Astrocyte (in vitro differentiated cells and primary cell): ENCODE data around the gene SYTL3. TPM values are rescaled to one million over a fixed set of nuclear protein-coding genes. Genes with fewer than 3 reads are reported as not detected.

ENCODE experiments used
- DNase-seq: peaks from one replicate; pipeline ENCODE4 v3.0.0-alpha.2; 2010; ENCODE audit warnings: low read depth
- FAIRE-seq: peaks from 2 replicates; lab custom pipeline; 2011; peaks lifted over from hg19 to GRCh38; lab: Jason Lieb, UNC
- H2AFZ ChIP-seq: 2 replicates; pipeline ENCODE4 v1.6.0; 2012; ENCODE audit warnings: low read depth, low read length, inconsistent platforms
- H3K27ac ChIP-seq: 2 replicates; pipeline ENCODE4 v1.5.1; 2011; ENCODE audit warnings: low read depth, low read length, inconsistent platforms
- H3K27me3 ChIP-seq: 2 replicates; pipeline ENCODE4 v1.6.0; 2011; ENCODE audit warnings: low read length, inconsistent platforms; ENCODE audit not compliant: insufficient read depth
- H3K36me3 ChIP-seq: 2 replicates; pipeline ENCODE4 v1.5.1; 2011; ENCODE audit warnings: low read length, inconsistent platforms; ENCODE audit not compliant: insufficient read depth
- H3K4me1 ChIP-seq: 2 replicates; pipeline ENCODE4 v1.5.1; 2011; ENCODE audit warnings: low read length, inconsistent platforms; ENCODE audit not compliant: insufficient read depth
- H3K4me2 ChIP-seq: 2 replicates; pipeline ENCODE4 v1.6.0; 2012; ENCODE audit warnings: low read length, inconsistent platforms
- H3K4me3 ChIP-seq: 2 replicates; pipeline ENCODE4 v1.5.1; 2011; ENCODE audit warnings: low read depth, mild to moderate bottlenecking, low read length, inconsistent platforms; ENCODE audit not compliant: insufficient read depth
- H3K79me2 ChIP-seq: 2 replicates; pipeline ENCODE4 v1.6.0; 2012; ENCODE audit warnings: mild to moderate bottlenecking, low read length, inconsistent platforms; ENCODE audit not compliant: insufficient read depth
- H3K9ac ChIP-seq: 2 replicates; pipeline ENCODE4 v1.6.0; 2012; ENCODE audit warnings: mild to moderate bottlenecking, low read length, inconsistent platforms
- H3K9me3 ChIP-seq: 2 replicates; pipeline ENCODE4 v1.5.1; 2012; ENCODE audit warnings: low read depth, mild to moderate bottlenecking, low read length, inconsistent platforms; ENCODE audit not compliant: insufficient read depth
- H4K20me1 ChIP-seq: 2 replicates; pipeline ENCODE4 v1.6.0; 2012; ENCODE audit warnings: low read length, inconsistent platforms; ENCODE audit not compliant: insufficient read depth
- H3K27ac Mint-ChIP-seq: one replicate; pipeline ENCODE4 v1.8.0; 2021; ENCODE audit warnings: mild to moderate bottlenecking, mixed read lengths; ENCODE audit not compliant: unreplicated experiment
- H3K27me3 Mint-ChIP-seq: one replicate; pipeline ENCODE4 v1.8.0; 2021; ENCODE audit warnings: low read depth, mixed read lengths; ENCODE audit not compliant: unreplicated experiment
- H3K36me3 Mint-ChIP-seq: one replicate; pipeline ENCODE4 v1.8.0; 2021; ENCODE audit warnings: low read depth, mixed read lengths; ENCODE audit not compliant: unreplicated experiment
- H3K4me1 Mint-ChIP-seq: one replicate; pipeline ENCODE4 v1.8.0; 2021; ENCODE audit warnings: low read depth, mixed read lengths; ENCODE audit not compliant: unreplicated experiment
- H3K4me3 Mint-ChIP-seq: one replicate; pipeline ENCODE4 v1.8.0; 2021; ENCODE audit warnings: mild to moderate bottlenecking, moderate library complexity, mixed read lengths; ENCODE audit not compliant: unreplicated experiment
- H3K9me3 Mint-ChIP-seq: one replicate; pipeline ENCODE4 v1.8.0; 2021; ENCODE audit warnings: mild to moderate bottlenecking, mixed read lengths; ENCODE audit not compliant: unreplicated experiment
- EZH2 ChIP-seq: IDR thresholded peaks from 2 replicates; pipeline ENCODE4 v1.6.1; 2012; ENCODE audit warnings: mild to moderate bottlenecking, low read length, inconsistent platforms; ENCODE audit not compliant: insufficient read depth
- total RNA-seq: library from RNA; stranded (reverse); gene quantifications from 2 replicates; pipeline ENCODE4 v1.2.1, GENCODE V29; 2021
- TF ChIP-seq, protein P1 (sequence below): IDR thresholded peaks from 2 replicates; pipeline ENCODE4 v1.5.1; 2011; ENCODE audit warnings: low read depth, mild to moderate bottlenecking, inconsistent platforms, low read length, moderate library complexity; ENCODE audit not compliant: insufficient read depth

Gene SYTL3
- total RNA-seq, 1 donor from 2014 or later: 1.2 TPM

DNA sequence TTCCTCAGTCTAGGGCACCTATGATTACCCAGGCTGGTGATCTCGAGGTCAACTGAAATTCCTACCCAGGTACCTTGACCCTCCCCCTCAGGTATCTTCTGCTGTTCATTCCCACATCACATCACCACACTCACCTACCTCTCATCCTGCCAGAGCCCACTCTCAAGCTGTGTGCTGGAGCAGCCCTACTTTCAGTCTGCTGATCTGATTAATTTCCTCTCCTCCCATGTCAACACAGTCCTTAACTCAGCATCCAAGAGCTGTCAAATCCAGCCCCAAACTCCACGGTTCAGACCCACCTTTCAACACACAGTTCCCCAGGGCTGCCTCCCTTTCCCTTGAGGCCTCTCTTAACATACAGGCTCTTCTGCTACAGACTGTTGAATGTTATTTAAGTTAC is 126.9 kb downstream of the SYTL3 start:
- Histone ChIP-seq H3K9ac (no peak overlapping the region), H3K4me1 (no peaks in the 10 kb centered on the region), H3K9me3 (no peaks in the 10 kb centered on the region), H3K4me2 (no peak overlapping the region), H2AFZ (no peak overlapping the region), H3K27me3 (no peaks in the 10 kb centered on the region), H3K79me2 (peaks cover 30% of the 10 kb centered on the region), H4K20me1 (peaks cover 29% of the 10 kb centered on the region), H3K4me3 (no peak overlapping the region), H3K27ac (no peak overlapping the region), H3K36me3 (peaks cover 45% of the 10 kb centered on the region)
- no peak overlapping the region for H3K27ac Mint-ChIP-seq
- DNase-seq (no peak), FAIRE-seq (no peak)
- no peaks in the 10 kb centered on the region for H3K27me3 Mint-ChIP-seq
- no peaks in the 10 kb centered on the region for H3K9me3 Mint-ChIP-seq
- no peak overlapping the region for H3K4me3 Mint-ChIP-seq
- TF ChIP-seq, protein P1, sequence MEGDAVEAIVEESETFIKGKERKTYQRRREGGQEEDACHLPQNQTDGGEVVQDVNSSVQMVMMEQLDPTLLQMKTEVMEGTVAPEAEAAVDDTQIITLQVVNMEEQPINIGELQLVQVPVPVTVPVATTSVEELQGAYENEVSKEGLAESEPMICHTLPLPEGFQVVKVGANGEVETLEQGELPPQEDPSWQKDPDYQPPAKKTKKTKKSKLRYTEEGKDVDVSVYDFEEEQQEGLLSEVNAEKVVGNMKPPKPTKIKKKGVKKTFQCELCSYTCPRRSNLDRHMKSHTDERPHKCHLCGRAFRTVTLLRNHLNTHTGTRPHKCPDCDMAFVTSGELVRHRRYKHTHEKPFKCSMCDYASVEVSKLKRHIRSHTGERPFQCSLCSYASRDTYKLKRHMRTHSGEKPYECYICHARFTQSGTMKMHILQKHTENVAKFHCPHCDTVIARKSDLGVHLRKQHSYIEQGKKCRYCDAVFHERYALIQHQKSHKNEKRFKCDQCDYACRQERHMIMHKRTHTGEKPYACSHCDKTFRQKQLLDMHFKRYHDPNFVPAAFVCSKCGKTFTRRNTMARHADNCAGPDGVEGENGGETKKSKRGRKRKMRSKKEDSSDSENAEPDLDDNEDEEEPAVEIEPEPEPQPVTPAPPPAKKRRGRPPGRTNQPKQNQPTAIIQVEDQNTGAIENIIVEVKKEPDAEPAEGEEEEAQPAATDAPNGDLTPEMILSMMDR: no peak
- TF ChIP-seq EZH2: no peak
- H3K36me3 Mint-ChIP-seq: peaks cover 34% of the 10 kb centered on the region
- H3K4me1 Mint-ChIP-seq: peaks cover 4% of the 10 kb centered on the region

GRCh38 chr6:158777510-158777909 is 127.7 kb downstream of the SYTL3 start:
- Mint-ChIP-seq H3K4me1 (peaks cover 4% of the 10 kb centered on the region), H3K36me3 (peaks cover 33% of the 10 kb centered on the region), H3K4me3 (no peak overlapping the region), H3K27ac (no peak overlapping the region), H3K9me3 (no peaks in the 10 kb centered on the region), H3K27me3 (no peaks in the 10 kb centered on the region)
- Histone ChIP-seq H3K27me3 (no peaks in the 10 kb centered on the region), H3K9ac (no peak overlapping the region), H3K27ac (no peak overlapping the region), H3K9me3 (no peaks in the 10 kb centered on the region), H3K4me2 (no peak overlapping the region), H2AFZ (no peak overlapping the region), H3K36me3 (peaks cover 50% of the 10 kb centered on the region), H3K79me2 (peaks cover 33% of the 10 kb centered on the region), H3K4me1 (no peaks in the 10 kb centered on the region), H4K20me1 (peaks cover 29% of the 10 kb centered on the region), H3K4me3 (no peak overlapping the region)
- no peak for TF ChIP-seq EZH2
- TF ChIP-seq, protein P1: no peak
- FAIRE-seq: no peak
- DNase-seq: no peak

GRCh38 chr6:158778005-158778527 is 128.2 kb downstream of the SYTL3 start:
- peaks cover 51% of the 10 kb centered on the region for H3K36me3 ChIP-seq
- no peaks in the 10 kb centered on the region for H3K27me3 Mint-ChIP-seq
- H3K4me1 ChIP-seq: no peaks in the 10 kb centered on the region
- H4K20me1 ChIP-seq: peaks cover 29% of the 10 kb centered on the region
- H3K36me3 Mint-ChIP-seq: peaks cover 29% of the 10 kb centered on the region
- H3K4me3 Mint-ChIP-seq: no peak overlapping the region
- no peaks in the 10 kb centered on the region for H3K27me3 ChIP-seq
- FAIRE-seq: no peak
- no peak overlapping the region for H3K4me3 ChIP-seq
- no peak for TF ChIP-seq EZH2
- TF ChIP-seq, protein P1: no peak
- peaks cover 35% of the 10 kb centered on the region for H3K79me2 ChIP-seq
- no peak overlapping the region for H3K9ac ChIP-seq
- H3K9me3 ChIP-seq: no peaks in the 10 kb centered on the region
- peaks cover 4% of the 10 kb centered on the region for H3K4me1 Mint-ChIP-seq
- no peak for DNase-seq
- H2AFZ ChIP-seq: no peak overlapping the region
- no peaks in the 10 kb centered on the region for H3K9me3 Mint-ChIP-seq
- no peak overlapping the region for H3K4me2 ChIP-seq
- no peak overlapping the region for H3K27ac ChIP-seq
- no peak overlapping the region for H3K27ac Mint-ChIP-seq
